HepG2 (cell line): Measurements from ENCODE around the gene CHPF. TPM values are rescaled to one million over a fixed set of nuclear protein-coding genes. Genes with fewer than 3 reads are reported as not detected.

Source experiments
- GLI4 ChIP-seq: sonication (generic); formaldehyde crosslinking; IDR thresholded peaks from 2 replicates; pipeline ENCODE4 v1.5.1; 2020; ENCODE audit warnings: missing genetic modification reagents, mild to moderate bottlenecking, moderate library complexity, borderline replicate concordance
- PHF8 ChIP-seq: sonication (generic); formaldehyde crosslinking; IDR thresholded peaks from 2 replicates; pipeline ENCODE4 v1.5.0; 2020; ENCODE audit warnings: missing genetic modification reagents
- SPEN ChIP-seq: sonication (generic); formaldehyde crosslinking; IDR thresholded peaks from 2 replicates; pipeline ENCODE4 v1.5.1; 2020; ENCODE audit warnings: low read depth, mild to moderate bottlenecking, missing genetic modification reagents
- ZC3H4 ChIP-seq: sonication (generic); formaldehyde crosslinking; IDR thresholded peaks from 2 replicates; pipeline ENCODE4 v1.4.0; 2020; ENCODE audit warnings: missing genetic modification reagents, borderline replicate concordance
- ZNF225 ChIP-seq: sonication (generic); formaldehyde crosslinking; IDR thresholded peaks from 2 replicates; pipeline ENCODE4 v1.4.0; 2020; ENCODE audit warnings: mild to moderate bottlenecking, missing genetic modification reagents
- ZNF496 ChIP-seq: sonication (generic); formaldehyde crosslinking; IDR thresholded peaks from 2 replicates; pipeline ENCODE4 v1.8.1; 2023; ENCODE audit warnings: mild to moderate bottlenecking, moderate library complexity, missing genetic modification reagents; ENCODE audit not compliant: insufficient replicate concordance
- ZNF569 ChIP-seq: sonication (generic); formaldehyde crosslinking; IDR thresholded peaks from 2 replicates; pipeline ENCODE4 v1.5.0; 2020; ENCODE audit warnings: mild to moderate bottlenecking, missing genetic modification reagents, moderate library complexity, borderline replicate concordance
- polyA plus RNA-seq, 8 experiments: library from polyadenylated mRNA; depleted of rRNA in 3 of 8; stranded (reverse) in 7 of 8; unstranded in 1 of 8; fragments of >200 nt; fragmentation: Illumina TruSeq in 4 of 8; extraction: Trizol in 4 of 8; gene quantifications; 2 replicates each; pipeline versions ENCODE4 v1.2.1 to v1.2.3, GENCODE V29; 2011 to 2016; ENCODE audit warnings: low read depth in 4 of 8, missing spikeins in 1 of 8, mixed read lengths in 1 of 8; ENCODE audit not compliant: insufficient read depth in 1 of 8
- total RNA-seq, 5 experiments: library from RNA; depleted of rRNA; stranded (reverse); fragments of >200 nt; fragmentation: Illumina TruSeq; extraction: Trizol; gene quantifications; 2 replicates each; pipeline ENCODE4 v1.2.3, GENCODE V29; 2016; ENCODE audit warnings: low read depth in 1 of 5
- TF ChIP-seq, protein P1 (sequence below): sonication (generic); formaldehyde crosslinking; IDR thresholded peaks from 2 replicates; pipeline ENCODE4 v1.9.0; 2021; ENCODE audit warnings: mild to moderate bottlenecking, missing genetic modification reagents
- TF ChIP-seq, protein P2 (sequence below): sonication (generic); formaldehyde crosslinking; conservative IDR thresholded peaks from 2 replicates; pipeline ENCODE4 v1.4.0; 2020; ENCODE audit warnings: missing genetic modification reagents
- TF ChIP-seq, protein P3 (sequence below): sonication (generic); formaldehyde crosslinking; IDR thresholded peaks from 2 replicates; pipeline ENCODE4 v1.4.0; 2020; ENCODE audit warnings: missing genetic modification reagents, borderline replicate concordance
- TF ChIP-seq, protein P4 (sequence below): sonication (generic); formaldehyde crosslinking; IDR thresholded peaks from 2 replicates; pipeline ENCODE4 v1.8.1; 2023; ENCODE audit warnings: missing genetic modification reagents, inconsistent platforms, borderline replicate concordance

Gene CHPF
- total and polyA plus RNA-seq, 2 of the 13 experiments (the other 11 are each of a cell fraction or from before 2014, with no cell fraction given) = 79.6 to 111 TPM

DNA sequence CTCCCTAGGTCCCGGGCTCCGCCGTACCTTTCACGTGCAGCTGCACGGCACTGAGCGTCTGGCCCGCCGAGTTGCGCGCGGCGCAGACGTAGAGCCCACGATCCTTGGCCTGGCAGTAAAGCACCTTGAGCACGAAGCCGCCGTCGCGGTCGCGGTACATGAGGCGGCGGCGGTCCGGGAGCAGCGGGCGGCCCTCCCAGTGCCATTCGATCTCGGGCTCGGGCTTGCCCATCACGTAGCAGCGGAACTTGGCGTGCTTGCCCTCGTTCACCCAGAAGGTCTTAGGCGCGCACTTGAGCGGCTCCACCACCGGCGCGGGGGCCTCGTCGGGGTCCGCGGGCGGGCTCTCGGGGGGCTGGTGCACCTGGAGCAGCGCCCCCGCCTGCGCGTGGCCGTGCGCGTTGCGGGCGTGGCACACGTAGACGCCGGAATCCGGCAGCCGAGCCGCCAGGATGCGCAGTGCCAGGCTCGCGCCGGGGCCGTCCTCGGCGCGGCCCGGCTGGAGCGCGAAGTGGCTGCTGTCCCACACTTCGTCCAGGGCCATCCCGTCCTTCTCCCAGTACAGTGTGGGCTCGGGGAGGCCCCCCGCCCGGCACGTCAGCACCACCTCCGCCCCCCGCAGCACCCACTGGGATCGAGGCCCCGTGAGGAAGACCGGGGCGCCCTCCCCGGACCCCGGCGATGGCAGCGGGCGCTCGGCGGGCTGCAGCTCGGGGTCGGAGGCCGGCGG is 26.8 kb upstream of the CHPF start (continued):
- TF ChIP-seq, protein P1, sequence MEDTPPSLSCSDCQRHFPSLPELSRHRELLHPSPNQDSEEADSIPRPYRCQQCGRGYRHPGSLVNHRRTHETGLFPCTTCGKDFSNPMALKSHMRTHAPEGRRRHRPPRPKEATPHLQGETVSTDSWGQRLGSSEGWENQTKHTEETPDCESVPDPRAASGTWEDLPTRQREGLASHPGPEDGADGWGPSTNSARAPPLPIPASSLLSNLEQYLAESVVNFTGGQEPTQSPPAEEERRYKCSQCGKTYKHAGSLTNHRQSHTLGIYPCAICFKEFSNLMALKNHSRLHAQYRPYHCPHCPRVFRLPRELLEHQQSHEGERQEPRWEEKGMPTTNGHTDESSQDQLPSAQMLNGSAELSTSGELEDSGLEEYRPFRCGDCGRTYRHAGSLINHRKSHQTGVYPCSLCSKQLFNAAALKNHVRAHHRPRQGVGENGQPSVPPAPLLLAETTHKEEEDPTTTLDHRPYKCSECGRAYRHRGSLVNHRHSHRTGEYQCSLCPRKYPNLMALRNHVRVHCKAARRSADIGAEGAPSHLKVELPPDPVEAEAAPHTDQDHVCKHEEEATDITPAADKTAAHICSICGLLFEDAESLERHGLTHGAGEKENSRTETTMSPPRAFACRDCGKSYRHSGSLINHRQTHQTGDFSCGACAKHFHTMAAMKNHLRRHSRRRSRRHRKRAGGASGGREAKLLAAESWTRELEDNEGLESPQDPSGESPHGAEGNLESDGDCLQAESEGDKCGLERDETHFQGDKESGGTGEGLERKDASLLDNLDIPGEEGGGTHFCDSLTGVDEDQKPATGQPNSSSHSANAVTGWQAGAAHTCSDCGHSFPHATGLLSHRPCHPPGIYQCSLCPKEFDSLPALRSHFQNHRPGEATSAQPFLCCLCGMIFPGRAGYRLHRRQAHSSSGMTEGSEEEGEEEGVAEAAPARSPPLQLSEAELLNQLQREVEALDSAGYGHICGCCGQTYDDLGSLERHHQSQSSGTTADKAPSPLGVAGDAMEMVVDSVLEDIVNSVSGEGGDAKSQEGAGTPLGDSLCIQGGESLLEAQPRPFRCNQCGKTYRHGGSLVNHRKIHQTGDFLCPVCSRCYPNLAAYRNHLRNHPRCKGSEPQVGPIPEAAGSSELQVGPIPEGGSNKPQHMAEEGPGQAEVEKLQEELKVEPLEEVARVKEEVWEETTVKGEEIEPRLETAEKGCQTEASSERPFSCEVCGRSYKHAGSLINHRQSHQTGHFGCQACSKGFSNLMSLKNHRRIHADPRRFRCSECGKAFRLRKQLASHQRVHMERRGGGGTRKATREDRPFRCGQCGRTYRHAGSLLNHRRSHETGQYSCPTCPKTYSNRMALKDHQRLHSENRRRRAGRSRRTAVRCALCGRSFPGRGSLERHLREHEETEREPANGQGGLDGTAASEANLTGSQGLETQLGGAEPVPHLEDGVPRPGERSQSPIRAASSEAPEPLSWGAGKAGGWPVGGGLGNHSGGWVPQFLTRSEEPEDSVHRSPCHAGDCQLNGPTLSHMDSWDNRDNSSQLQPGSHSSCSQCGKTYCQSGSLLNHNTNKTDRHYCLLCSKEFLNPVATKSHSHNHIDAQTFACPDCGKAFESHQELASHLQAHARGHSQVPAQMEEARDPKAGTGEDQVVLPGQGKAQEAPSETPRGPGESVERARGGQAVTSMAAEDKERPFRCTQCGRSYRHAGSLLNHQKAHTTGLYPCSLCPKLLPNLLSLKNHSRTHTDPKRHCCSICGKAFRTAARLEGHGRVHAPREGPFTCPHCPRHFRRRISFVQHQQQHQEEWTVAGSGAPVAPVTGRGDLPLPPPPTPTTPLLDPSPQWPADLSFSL (CRISPR knock-in tag) = no peak; the same call in 1 of the 2 replicates
- TF ChIP-seq, protein P2, sequence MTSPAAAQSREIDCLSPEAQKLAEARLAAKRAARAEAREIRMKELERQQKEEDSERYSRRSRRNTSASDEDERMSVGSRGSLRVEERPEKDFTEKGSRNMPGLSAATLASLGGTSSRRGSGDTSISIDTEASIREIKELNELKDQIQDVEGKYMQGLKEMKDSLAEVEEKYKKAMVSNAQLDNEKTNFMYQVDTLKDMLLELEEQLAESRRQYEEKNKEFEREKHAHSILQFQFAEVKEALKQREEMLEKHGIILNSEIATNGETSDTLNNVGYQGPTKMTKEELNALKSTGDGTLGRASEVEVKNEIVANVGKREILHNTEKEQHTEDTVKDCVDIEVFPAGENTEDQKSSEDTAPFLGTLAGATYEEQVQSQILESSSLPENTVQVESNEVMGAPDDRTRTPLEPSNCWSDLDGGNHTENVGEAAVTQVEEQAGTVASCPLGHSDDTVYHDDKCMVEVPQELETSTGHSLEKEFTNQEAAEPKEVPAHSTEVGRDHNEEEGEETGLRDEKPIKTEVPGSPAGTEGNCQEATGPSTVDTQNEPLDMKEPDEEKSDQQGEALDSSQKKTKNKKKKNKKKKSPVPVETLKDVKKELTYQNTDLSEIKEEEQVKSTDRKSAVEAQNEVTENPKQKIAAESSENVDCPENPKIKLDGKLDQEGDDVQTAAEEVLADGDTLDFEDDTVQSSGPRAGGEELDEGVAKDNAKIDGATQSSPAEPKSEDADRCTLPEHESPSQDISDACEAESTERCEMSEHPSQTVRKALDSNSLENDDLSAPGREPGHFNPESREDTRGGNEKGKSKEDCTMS (CRISPR knock-in tag) = no peak
- TF ChIP-seq PHF8 (no peak; the same call in 1 of the 2 replicates), ZNF225 (CRISPR knock-in tag) (0 out of 2 replicates have a peak, but pooled peaks have one; percentile 36), ZC3H4 (CRISPR knock-in tag) (no peak), ZNF569 (CRISPR knock-in tag) (no peak; the same call in 1 of the 2 replicates), SPEN (CRISPR knock-in tag) (peak; percentile 16; the same call in 1 of the 2 replicates), GLI4 (CRISPR knock-in tag) (no peak), ZNF496 (CRISPR knock-in tag) (no peak)
- TF ChIP-seq, protein P3, sequence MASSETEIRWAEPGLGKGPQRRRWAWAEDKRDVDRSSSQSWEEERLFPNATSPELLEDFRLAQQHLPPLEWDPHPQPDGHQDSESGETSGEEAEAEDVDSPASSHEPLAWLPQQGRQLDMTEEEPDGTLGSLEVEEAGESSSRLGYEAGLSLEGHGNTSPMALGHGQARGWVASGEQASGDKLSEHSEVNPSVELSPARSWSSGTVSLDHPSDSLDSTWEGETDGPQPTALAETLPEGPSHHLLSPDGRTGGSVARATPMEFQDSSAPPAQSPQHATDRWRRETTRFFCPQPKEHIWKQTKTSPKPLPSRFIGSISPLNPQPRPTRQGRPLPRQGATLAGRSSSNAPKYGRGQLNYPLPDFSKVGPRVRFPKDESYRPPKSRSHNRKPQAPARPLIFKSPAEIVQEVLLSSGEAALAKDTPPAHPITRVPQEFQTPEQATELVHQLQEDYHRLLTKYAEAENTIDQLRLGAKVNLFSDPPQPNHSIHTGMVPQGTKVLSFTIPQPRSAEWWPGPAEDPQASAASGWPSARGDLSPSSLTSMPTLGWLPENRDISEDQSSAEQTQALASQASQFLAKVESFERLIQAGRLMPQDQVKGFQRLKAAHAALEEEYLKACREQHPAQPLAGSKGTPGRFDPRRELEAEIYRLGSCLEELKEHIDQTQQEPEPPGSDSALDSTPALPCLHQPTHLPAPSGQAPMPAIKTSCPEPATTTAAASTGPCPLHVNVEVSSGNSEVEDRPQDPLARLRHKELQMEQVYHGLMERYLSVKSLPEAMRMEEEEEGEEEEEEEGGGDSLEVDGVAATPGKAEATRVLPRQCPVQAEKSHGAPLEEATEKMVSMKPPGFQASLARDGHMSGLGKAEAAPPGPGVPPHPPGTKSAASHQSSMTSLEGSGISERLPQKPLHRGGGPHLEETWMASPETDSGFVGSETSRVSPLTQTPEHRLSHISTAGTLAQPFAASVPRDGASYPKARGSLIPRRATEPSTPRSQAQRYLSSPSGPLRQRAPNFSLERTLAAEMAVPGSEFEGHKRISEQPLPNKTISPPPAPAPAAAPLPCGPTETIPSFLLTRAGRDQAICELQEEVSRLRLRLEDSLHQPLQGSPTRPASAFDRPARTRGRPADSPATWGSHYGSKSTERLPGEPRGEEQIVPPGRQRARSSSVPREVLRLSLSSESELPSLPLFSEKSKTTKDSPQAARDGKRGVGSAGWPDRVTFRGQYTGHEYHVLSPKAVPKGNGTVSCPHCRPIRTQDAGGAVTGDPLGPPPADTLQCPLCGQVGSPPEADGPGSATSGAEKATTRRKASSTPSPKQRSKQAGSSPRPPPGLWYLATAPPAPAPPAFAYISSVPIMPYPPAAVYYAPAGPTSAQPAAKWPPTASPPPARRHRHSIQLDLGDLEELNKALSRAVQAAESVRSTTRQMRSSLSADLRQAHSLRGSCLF (CRISPR knock-in tag) = no peak
- TF ChIP-seq, protein P4, sequence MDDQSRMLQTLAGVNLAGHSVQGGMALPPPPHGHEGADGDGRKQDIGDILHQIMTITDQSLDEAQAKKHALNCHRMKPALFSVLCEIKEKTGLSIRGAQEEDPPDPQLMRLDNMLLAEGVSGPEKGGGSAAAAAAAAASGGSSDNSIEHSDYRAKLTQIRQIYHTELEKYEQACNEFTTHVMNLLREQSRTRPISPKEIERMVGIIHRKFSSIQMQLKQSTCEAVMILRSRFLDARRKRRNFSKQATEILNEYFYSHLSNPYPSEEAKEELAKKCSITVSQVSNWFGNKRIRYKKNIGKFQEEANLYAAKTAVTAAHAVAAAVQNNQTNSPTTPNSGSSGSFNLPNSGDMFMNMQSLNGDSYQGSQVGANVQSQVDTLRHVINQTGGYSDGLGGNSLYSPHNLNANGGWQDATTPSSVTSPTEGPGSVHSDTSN (CRISPR knock-in tag) = no peak
